Testis (tissue), 3 donors: ENCODE measurements around the gene TSPAN1. TPM values are rescaled to one million over a fixed set of nuclear protein-coding genes. Genes with fewer than 3 reads are reported as not detected.

Source experiments
- DNase-seq: peaks from one replicate; pipeline ENCODE4 v3.0.0-alpha.2; 2019
- H3K27ac ChIP-seq, 2 donors: fragments of 200-600 bp; sonication (generic); one replicate each; pipeline ENCODE4 v1.5.1; 2019
- H3K27me3 ChIP-seq: fragments of 200-600 bp; sonication (generic); one replicate; pipeline ENCODE4 v1.5.1; 2019
- H3K36me3 ChIP-seq: fragments of 200-600 bp; sonication (generic); one replicate; pipeline ENCODE4 v1.5.1; 2017; ENCODE audit warnings: low read depth; ENCODE audit errors: missing control alignments
- H3K4me1 ChIP-seq: fragments of 200-600 bp; sonication (generic); one replicate; pipeline ENCODE4 v1.5.1; 2019
- H3K4me3 ChIP-seq, 2 donors: fragments of 200-600 bp; sonication (generic); one replicate each; pipeline ENCODE4 v1.5.1; 2017 to 2019
- H3K9me3 ChIP-seq: fragments of 200-600 bp; sonication (generic); one replicate; pipeline ENCODE4 v1.5.1; 2017
- POLR2A ChIP-seq: fragments of 450-650 bp; IDR thresholded peaks from one replicate; pipeline ENCODE4 v1.6.1; 2017; ENCODE audit warnings: antibody characterized with exemption, mild to moderate bottlenecking, moderate library complexity
- WGBS, 2 donors: methylation state at CpG; one replicate each; pipeline ENCODE4 v1.1.5; 2018; 5-methylcytosine and 5-hydroxymethylcytosine counted together
- intact Hi-C: fragments of 100-400 bp; cut with DNase I; formaldehyde crosslinking; loops from one replicate; pipeline ENCODE4 v1.15.1; 2023; ENCODE audit warnings: low total_unique reads
- polyA plus RNA-seq: library from polyadenylated mRNA; stranded (reverse); fragments of 350-450 nt; fragmentation: Illumina TruSeq; extraction: RNeasy Lipid Tissue Mini Kit (QIAGEN cat#74804); gene quantifications from one replicate; pipeline ENCODE4 v1.2.3, GENCODE V29; 2014; ENCODE audit warnings: low read depth, low replicate concordance; ENCODE audit not compliant: insufficient read depth
- total RNA-seq, 2 donors: library from RNA; depleted of rRNA; stranded (reverse); fragments of >200 nt; gene quantifications; one replicate each; pipeline ENCODE4 v1.2.3, GENCODE V29; 2016
- TF ChIP-seq, protein P1 (sequence below), 3 experiments: fragments of 450-650 bp in 2 of 3; fragments of 200-600 bp in 1 of 3; sonication (generic) in 1 of 3; IDR thresholded peaks; one replicate each; pipeline ENCODE4 v1.5.1; 2016 to 2019; ENCODE audit warnings: antibody characterized with exemption in 3 of 3, mild to moderate bottlenecking in 2 of 3, moderate library complexity in 1 of 3

The TSPAN1 gene
- total and polyA plus RNA-seq, 3 donors from 2014 or later, result 14.6 to 55.0 (median 34.7) TPM

DNA sequence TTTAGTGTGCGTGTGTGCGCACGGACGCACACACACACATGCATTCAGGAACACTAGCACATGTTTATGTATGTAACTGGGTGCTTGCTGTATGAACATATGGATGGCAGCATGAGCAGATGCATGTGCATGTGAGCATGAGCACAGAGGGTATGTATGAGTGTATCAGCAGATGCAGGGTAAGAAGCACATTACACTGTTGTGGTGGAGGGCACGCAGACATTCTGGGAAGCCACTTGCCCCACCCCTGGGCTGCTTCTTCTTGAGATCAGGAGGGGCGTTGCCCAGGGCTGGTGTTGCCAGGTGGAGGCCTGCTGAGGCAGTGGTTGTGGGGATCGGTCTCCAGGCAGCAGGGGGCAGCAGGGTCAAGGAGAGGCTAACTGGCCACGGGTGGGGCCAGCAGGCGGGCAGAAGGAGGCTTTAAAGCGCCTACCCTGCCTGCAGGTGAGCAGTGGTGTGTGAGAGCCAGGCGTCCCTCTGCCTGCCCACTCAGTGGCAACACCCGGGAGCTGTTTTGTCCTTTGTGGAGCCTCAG lies 5.3 kb downstream of the TSPAN1 start:
- no peaks in the 10 kb centered on the region for H3K9me3 ChIP-seq
- no peak overlapping the region for H3K4me3 ChIP-seq
- H3K27ac ChIP-seq, result no peak overlapping the region
- no peaks in the 10 kb centered on the region for H3K27me3 ChIP-seq
- no peaks in the 10 kb centered on the region for H3K36me3 ChIP-seq
- TF ChIP-seq, protein P1, sequence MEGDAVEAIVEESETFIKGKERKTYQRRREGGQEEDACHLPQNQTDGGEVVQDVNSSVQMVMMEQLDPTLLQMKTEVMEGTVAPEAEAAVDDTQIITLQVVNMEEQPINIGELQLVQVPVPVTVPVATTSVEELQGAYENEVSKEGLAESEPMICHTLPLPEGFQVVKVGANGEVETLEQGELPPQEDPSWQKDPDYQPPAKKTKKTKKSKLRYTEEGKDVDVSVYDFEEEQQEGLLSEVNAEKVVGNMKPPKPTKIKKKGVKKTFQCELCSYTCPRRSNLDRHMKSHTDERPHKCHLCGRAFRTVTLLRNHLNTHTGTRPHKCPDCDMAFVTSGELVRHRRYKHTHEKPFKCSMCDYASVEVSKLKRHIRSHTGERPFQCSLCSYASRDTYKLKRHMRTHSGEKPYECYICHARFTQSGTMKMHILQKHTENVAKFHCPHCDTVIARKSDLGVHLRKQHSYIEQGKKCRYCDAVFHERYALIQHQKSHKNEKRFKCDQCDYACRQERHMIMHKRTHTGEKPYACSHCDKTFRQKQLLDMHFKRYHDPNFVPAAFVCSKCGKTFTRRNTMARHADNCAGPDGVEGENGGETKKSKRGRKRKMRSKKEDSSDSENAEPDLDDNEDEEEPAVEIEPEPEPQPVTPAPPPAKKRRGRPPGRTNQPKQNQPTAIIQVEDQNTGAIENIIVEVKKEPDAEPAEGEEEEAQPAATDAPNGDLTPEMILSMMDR (IDR thresholded peaks at IDR 0.05), result no peak
- TF ChIP-seq POLR2A, result no peak
- DNase-seq, result no peak
- 60 to 62% methylated on average over 10 to 12 of the region's 12 CpGs for WGBS, 2 donors
- H3K4me1 ChIP-seq, result peaks cover 12% of the 10 kb centered on the region
- intact Hi-C loops, result loop anchor here (2.0 kb wide), 1 partner anchor 143 kb away; no protein-coding TSS in a partner anchor

DNA sequence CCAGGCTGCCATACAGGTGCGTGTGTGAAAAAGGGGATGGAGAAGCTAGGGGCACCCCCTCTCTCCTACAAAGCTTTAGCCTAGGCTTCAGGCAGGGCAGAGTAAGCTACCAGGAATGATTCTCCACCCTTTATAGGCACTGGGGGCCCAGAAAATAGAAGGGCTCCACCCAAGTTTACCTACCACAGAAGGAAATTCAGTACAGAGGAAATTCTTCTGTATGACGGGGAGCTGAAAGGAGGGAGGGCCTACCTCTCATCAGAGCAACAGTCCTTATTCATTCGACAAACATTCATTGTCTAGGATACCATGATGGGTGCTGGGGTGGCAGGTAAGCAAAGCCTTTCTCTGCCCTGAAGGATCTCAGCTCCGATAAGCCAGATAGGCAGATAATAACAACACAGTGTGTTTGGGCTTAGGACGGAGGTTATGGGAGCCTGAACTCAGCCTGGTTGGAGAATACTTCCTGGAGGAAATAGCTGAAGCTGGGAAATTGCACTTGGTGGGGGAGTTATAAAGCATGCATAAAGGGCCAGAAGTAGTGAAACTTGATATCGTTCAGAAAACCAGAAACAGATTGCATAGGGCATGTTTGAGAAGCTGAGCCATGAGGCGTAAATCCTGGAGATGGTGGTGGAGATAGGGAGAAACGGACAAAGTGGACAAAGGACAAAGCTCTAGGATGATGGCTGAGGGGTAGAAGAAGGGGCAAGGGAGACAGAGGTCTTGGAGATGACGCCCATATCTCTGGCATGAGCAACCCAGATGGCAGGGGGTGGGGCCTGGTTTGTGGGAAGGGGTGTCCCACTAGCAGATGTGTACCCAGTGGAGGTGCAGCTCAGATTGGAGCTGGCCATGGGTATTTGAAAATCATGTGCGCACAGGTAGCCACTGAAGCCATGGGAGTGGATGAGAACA lies 6.7 kb downstream of the TSPAN1 start:
- Histone ChIP-seq H3K9me3 (no peaks in the 10 kb centered on the region), H3K4me3 (no peak overlapping the region), H3K27me3 (no peaks in the 10 kb centered on the region), H3K27ac (no peak overlapping the region), H3K36me3 (no peaks in the 10 kb centered on the region), H3K4me1 (peaks cover 15% of the 10 kb centered on the region)
- intact Hi-C loops, result loop anchor here (2.0 kb wide), 1 partner anchor 145 kb away; no protein-coding TSS in a partner anchor
- DNase-seq, result no peak
- TF ChIP-seq, protein P1 (IDR thresholded peaks at IDR 0.05), result no peak
- no peak for TF ChIP-seq POLR2A
- WGBS, 2 donors, result 73% methylated on average over 9 to 10 of the region's 10 CpGs

DNA sequence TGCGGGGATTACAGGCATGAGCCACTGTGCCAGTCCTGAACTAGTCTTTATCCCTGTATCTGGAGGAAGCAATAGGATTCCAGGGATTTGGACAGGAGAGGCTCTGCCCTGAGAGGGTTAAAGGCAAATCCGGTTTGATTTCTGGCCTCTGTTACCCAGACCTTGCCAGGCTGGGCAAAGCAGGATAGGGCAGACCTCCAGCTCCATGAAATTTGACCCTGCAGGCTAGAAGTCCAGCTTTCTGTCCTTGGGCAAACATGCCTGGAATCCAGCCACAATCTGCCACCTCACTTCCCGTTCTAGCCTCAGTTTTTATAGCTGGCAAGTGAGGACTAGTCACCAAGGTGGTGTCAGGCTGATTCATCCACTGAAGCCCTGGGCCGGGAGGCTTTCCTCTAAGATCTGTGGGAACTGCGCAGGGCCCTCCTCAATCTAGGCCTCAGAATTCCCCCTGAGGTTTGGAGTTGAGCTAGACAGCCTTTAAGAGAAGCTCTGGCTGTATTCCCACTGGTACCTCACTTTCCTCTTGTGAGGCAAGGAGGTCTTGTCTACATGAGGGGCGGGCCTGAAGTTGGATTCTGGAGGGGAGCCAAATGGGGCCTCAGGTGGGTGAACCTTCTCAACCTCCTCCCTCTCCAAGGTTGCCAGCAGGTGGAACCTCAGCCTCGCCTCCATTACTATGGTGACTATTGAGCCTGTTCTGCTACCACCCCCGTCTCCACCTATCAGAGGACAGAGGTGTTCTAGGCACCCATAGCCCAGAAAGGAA lies 8.4 kb downstream of the TSPAN1 start:
- peaks cover 15% of the 10 kb centered on the region for H3K4me1 ChIP-seq
- TF ChIP-seq POLR2A, result no peak
- TF ChIP-seq, protein P1 (IDR thresholded peaks at IDR 0.05), result no peak
- H3K36me3 ChIP-seq, result no peaks in the 10 kb centered on the region
- 56 to 71% methylated on average over 5 to 8 of the region's 8 CpGs for WGBS, 2 donors
- H3K27me3 ChIP-seq, result no peaks in the 10 kb centered on the region
- H3K27ac ChIP-seq, result peak overlapping the region in 1 of 2 donors; percentile 66
- intact Hi-C loops, result no loop called here
- no peak overlapping the region for H3K4me3 ChIP-seq
- DNase-seq, result peak; percentile 51
- no peaks in the 10 kb centered on the region for H3K9me3 ChIP-seq

DNA sequence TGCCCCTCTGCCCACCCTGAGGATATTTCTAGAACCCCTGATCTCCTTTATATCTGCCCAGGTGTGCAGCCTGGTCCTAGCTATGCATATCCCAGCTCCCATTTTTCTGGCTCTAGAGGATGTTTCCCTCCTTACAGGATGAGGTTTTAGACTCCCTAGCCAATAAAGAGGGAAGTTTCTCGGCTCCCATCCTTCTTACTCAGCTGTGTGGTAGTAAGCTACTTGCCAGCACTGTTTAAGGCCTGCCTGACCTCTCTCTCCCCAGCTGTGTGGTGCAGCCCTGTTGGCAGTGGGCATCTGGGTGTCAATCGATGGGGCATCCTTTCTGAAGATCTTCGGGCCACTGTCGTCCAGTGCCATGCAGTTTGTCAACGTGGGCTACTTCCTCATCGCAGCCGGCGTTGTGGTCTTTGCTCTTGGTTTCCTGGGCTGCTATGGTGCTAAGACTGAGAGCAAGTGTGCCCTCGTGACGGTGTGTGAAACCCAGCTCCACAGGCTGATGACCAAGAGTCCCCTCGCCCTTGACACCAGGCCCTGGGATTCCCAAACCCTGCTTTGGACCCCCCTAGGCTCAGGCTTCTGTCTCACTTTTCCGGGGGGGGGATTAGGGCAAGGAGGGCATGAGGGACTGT lies 9.2 kb downstream of the TSPAN1 start:
- Histone ChIP-seq H3K9me3 (no peaks in the 10 kb centered on the region), H3K4me1 (peaks cover 15% of the 10 kb centered on the region)
- WGBS, 2 donors, result 88 to 91% methylated on average over 5 to 12 of the region's 12 CpGs

More for the DNA sequence above, 9.2 kb downstream of the TSPAN1 start:
- Histone ChIP-seq H3K4me3 (no peak overlapping the region), H3K36me3 (no peaks in the 10 kb centered on the region), H3K27ac (no peak overlapping the region), H3K27me3 (no peaks in the 10 kb centered on the region)
- intact Hi-C loops, result no loop called here
- TF ChIP-seq, protein P1 (IDR thresholded peaks at IDR 0.05), result no peak
- no peak for TF ChIP-seq POLR2A
- DNase-seq, result no peak
